Breast epithelium (tissue), 4 donors: Measurements from ENCODE around the gene UBXN2A. TPM values are rescaled to one million over a fixed set of nuclear protein-coding genes. Genes with fewer than 3 reads are reported as not detected.

Source experiments
- DNase-seq, 2 donors: peaks; one replicate each; pipeline ENCODE4 v3.0.0-alpha.2; 2019; ENCODE audit warnings: low spot score in 2 of 2
- H3K27ac ChIP-seq, 2 donors: fragments of 200-600 bp; sonication (generic) in 1 of 2; one replicate each; pipeline ENCODE4 v1.5.1; 2016 to 2019; ENCODE audit warnings: mild to moderate bottlenecking in 1 of 2
- H3K27me3 ChIP-seq, 2 donors: fragments of 200-600 bp; sonication (generic) in 1 of 2; one replicate each; pipeline versions ENCODE4 v1.5.1 to v1.6.0; 2017 to 2019; ENCODE audit warnings: control low read depth in 1 of 2, mild to moderate bottlenecking in 1 of 2
- H3K36me3 ChIP-seq: fragments of 200-600 bp; one replicate; pipeline ENCODE4 v1.5.1; 2019
- H3K4me1 ChIP-seq, 2 donors: fragments of 200-600 bp; sonication (generic); one replicate each; pipeline ENCODE4 v1.5.1; 2016 to 2019; ENCODE audit warnings: control low read depth in 1 of 2
- H3K4me3 ChIP-seq, 3 donors: fragments of 200-600 bp; sonication (generic); 1 replicate in 2 of 3; 2 replicates in 1 of 3; pipeline ENCODE4 v1.5.1; 2016 to 2019; ENCODE audit warnings: mild to moderate bottlenecking in 3 of 3, moderate library complexity in 2 of 3
- H3K9me3 ChIP-seq, 2 donors: fragments of 200-600 bp; sonication (generic) in 1 of 2; one replicate each; pipeline ENCODE4 v1.5.1; 2016 to 2019; ENCODE audit warnings: control low read depth in 1 of 2
- CTCF ChIP-seq, 3 donors: fragments of 450-650 bp; IDR thresholded peaks; one replicate each; pipeline ENCODE4 v1.5.1; 2016 to 2017; ENCODE audit warnings: antibody characterized with exemption in 3 of 3, mild to moderate bottlenecking in 3 of 3, moderate library complexity in 3 of 3
- POLR2A ChIP-seq: fragments of 450-650 bp; IDR thresholded peaks from one replicate; pipeline ENCODE4 v1.6.1; 2016; ENCODE audit warnings: antibody characterized with exemption, mild to moderate bottlenecking, moderate library complexity
- POLR2AphosphoS5 ChIP-seq, 3 donors: sonication (generic); formaldehyde crosslinking; IDR thresholded peaks; one replicate each; pipeline ENCODE4 v1.6.1; 2017; ENCODE audit warnings: antibody characterized with exemption in 3 of 3
- intact Hi-C: fragments of 100-400 bp; cut with DNase I; formaldehyde crosslinking; loops from one replicate; pipeline ENCODE4 v1.15.1; 2023; ENCODE audit warnings: low total_unique reads
- total RNA-seq, 3 donors: library from RNA; depleted of rRNA; stranded (reverse); fragments of >200 nt; gene quantifications; one replicate each; pipeline ENCODE4 v1.1.0, GENCODE V29; 2016

UBXN2A gene
- total RNA-seq, 3 donors from 2014 or later: 13.0 to 22.0 (median 16.4) TPM

DNA sequence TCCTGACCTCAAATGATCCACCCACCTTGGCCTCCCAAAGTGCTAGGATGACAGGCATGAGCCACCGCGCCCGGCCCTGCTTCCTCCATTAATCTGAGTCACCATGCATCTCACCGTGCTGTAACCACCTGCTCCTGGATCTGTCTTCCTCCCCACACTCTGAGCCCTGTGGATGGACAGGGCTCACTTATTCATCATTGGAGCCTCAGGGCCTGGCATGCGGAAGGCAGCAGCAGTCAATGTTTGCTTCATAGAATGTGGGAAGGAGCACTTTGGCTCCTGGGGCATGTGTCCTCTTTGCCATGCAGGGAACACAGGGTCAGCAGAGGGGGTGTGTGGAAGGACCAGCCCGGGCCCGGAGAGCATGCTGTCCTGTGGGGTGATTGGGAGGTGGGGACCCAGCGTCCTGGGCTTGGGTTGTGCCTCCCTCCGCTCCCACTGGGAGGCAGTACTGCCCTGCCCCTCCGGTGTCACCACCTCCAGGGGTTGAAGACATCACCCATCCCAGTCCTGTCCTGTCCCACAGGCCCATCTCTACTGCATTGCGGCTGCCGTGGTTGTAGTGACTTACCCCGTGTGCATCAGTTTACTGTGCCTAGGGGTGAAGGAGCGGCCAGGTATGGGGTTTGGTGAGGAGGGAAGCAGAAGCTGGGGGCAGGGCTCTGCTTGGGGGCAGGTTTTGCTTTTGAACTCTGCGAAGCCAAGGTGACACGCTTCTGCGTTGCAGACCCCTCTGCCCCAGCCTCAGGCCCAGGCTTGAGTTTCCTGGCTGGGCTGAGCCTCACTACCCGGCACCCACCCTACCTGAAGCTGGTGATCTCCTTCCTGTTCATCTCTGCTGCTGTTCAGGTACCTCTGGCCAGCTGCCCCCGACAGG, 81.1 kb downstream of the UBXN2A start:
- Histone ChIP-seq H3K27me3 (no peaks in the 10 kb centered on the region), H3K36me3 (no peaks in the 10 kb centered on the region), H3K4me3 (no peak overlapping the region), H3K27ac (peak overlapping the region in 1 of 2 donors; percentile 25), H3K9me3 (no peaks in the 10 kb centered on the region), H3K4me1 (no peaks in the 10 kb centered on the region)
- intact Hi-C loops: no loop called here
- TF ChIP-seq CTCF (IDR thresholded peaks at IDR 0.05) (no peak), POLR2A (no peak), POLR2AphosphoS5 (IDR thresholded peaks at IDR 0.05) (no peak)
- DNase-seq: no peak

GRCh38 chr2:24022324-24022974, 82.2 kb downstream of the UBXN2A start:
- H3K9me3 ChIP-seq: no peaks in the 10 kb centered on the region
- H3K27me3 ChIP-seq: no peaks in the 10 kb centered on the region
- no peaks in the 10 kb centered on the region for H3K4me1 ChIP-seq
- DNase-seq: no peak
- no peaks in the 10 kb centered on the region for H3K36me3 ChIP-seq
- no peak overlapping the region for H3K4me3 ChIP-seq
- no peak for TF ChIP-seq CTCF (IDR thresholded peaks at IDR 0.05)
- no peak for TF ChIP-seq POLR2A
- TF ChIP-seq POLR2AphosphoS5 (IDR thresholded peaks at IDR 0.05): no peak
- intact Hi-C loops: no loop called here
- no peak overlapping the region for H3K27ac ChIP-seq

- no peak for DNase-seq
- Histone ChIP-seq H3K4me3 (no peak overlapping the region), H3K4me1 (no peaks in the 10 kb centered on the region), H3K27me3 (no peaks in the 10 kb centered on the region), H3K36me3 (no peaks in the 10 kb centered on the region), H3K27ac (no peak overlapping the region), H3K9me3 (no peaks in the 10 kb centered on the region)
- TF ChIP-seq POLR2AphosphoS5 (IDR thresholded peaks at IDR 0.05): no peak
- TF ChIP-seq POLR2A: no peak
- TF ChIP-seq CTCF (IDR thresholded peaks at IDR 0.05): no peak
- intact Hi-C loops: no loop called here
Measured at GRCh38 chr2:24022975-24023575, 82.8 kb downstream of the UBXN2A start.

DNA sequence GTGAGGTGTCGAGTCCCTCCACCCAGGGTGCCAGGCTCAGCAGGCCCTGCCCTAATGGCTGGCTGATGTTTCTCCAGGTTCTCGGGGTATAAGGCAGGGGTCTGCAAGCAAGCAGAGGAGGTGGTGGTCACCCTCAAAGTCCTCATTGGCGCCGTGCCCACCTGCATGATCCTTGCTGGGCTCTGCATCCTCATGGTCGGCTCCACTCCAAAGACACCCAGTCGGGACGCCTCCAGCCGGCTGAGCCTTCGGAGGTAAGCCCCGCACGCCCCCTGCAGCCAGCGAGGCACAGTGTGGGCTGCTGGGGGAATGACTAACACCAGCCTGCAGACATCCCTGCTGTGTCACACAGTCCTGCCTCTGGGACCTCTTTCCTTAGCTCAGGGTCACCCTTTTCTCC, 83.8 kb downstream of the UBXN2A start:
- Histone ChIP-seq H3K4me1 (no peaks in the 10 kb centered on the region), H3K27ac (no peak overlapping the region), H3K27me3 (no peaks in the 10 kb centered on the region), H3K36me3 (no peaks in the 10 kb centered on the region), H3K4me3 (no peak overlapping the region), H3K9me3 (no peaks in the 10 kb centered on the region)
- no peak for DNase-seq
- TF ChIP-seq POLR2AphosphoS5 (IDR thresholded peaks at IDR 0.05) (no peak), POLR2A (no peak), CTCF (IDR thresholded peaks at IDR 0.05) (no peak)
- intact Hi-C loops: no loop called here
